Endodermal cell (in vitro differentiated cells): ENCODE results near the gene MKS1. TPM values are rescaled to one million over a fixed set of nuclear protein-coding genes. Genes with fewer than 3 reads are reported as not detected.

Experiments
- DNase-seq: peaks from one replicate; pipeline ENCODE4 v3.0.0-alpha.2; 2017
- H3K27ac ChIP-seq: 2 replicates; pipeline ENCODE4 v1.5.1; 2013; ENCODE audit warnings: mild to moderate bottlenecking, low read depth, low read length, moderate library complexity
- H3K27me3 ChIP-seq: 2 replicates; pipeline ENCODE4 v1.6.1; 2013; ENCODE audit warnings: mild to moderate bottlenecking, low read length, moderate library complexity; ENCODE audit not compliant: insufficient read depth, control insufficient read depth, poor library complexity, severe bottlenecking
- H3K36me3 ChIP-seq: 2 replicates; pipeline ENCODE4 v1.7.0; 2013; ENCODE audit warnings: mild to moderate bottlenecking, low read length, moderate library complexity; ENCODE audit not compliant: control insufficient read depth, insufficient read depth
- H3K4me1 ChIP-seq: one replicate; pipeline ENCODE4 v1.7.0; 2013; ENCODE audit warnings: low read length; ENCODE audit not compliant: control insufficient read depth, insufficient read depth
- H3K4me3 ChIP-seq: 2 replicates; pipeline ENCODE4 v1.5.1; 2013; ENCODE audit warnings: mild to moderate bottlenecking, low read length, moderate library complexity
- H3K9ac ChIP-seq: 2 replicates; pipeline ENCODE4 v1.6.1; 2013; ENCODE audit warnings: mild to moderate bottlenecking, low read length, moderate library complexity; ENCODE audit not compliant: poor library complexity, severe bottlenecking; ENCODE audit errors: extremely low read depth
- H3K9me3 ChIP-seq: 2 replicates; pipeline ENCODE4 v1.6.1; 2013; ENCODE audit warnings: mild to moderate bottlenecking, low read length, moderate library complexity; ENCODE audit not compliant: control insufficient read depth
- H3K27ac Mint-ChIP-seq: 2 replicates; pipeline ENCODE4 v1.8.0; 2020; ENCODE audit warnings: mixed read lengths
- H3K27me3 Mint-ChIP-seq: 2 replicates; pipeline ENCODE4 v1.8.0; 2021; ENCODE audit warnings: mild to moderate bottlenecking, mixed read lengths; ENCODE audit not compliant: insufficient read depth
- H3K36me3 Mint-ChIP-seq: 2 replicates; pipeline ENCODE4 v1.8.0; 2020; ENCODE audit warnings: low read depth, mixed read lengths
- H3K4me1 Mint-ChIP-seq: 2 replicates; pipeline ENCODE4 v1.8.0; 2020; ENCODE audit warnings: mixed read lengths
- H3K4me3 Mint-ChIP-seq: 2 replicates; pipeline ENCODE4 v1.8.0; 2020; ENCODE audit warnings: mild to moderate bottlenecking, moderate library complexity, mixed read lengths
- H3K9me3 Mint-ChIP-seq: 2 replicates; pipeline ENCODE4 v1.8.0; 2020; ENCODE audit warnings: mild to moderate bottlenecking, mixed read lengths
- WGBS, 2 experiments: methylation state at CpG; one replicate each; pipeline versions ENCODE4 v1.1.5 to v1.1.7; 2013; ENCODE audit warnings: missing lambda C conversion rate in 2 of 2, mixed read lengths in 1 of 2; ENCODE audit not compliant: insufficient coverage in 1 of 2, insufficient read length in 1 of 2; 5-methylcytosine and 5-hydroxymethylcytosine counted together
- total RNA-seq, 2 donors: library from RNA; stranded (reverse); fragmentation: NEBNext Ultra II Directional in 1 of 2; extraction: Animal tissue kit (Norgen Biotek cat#: 25700) in 1 of 2; gene quantifications; 2 replicates in 1 of 2; 3 replicates in 1 of 2; pipeline ENCODE4 v1.2.1, GENCODE V29; 2021
- TF ChIP-seq, protein P1 (sequence below): fragments of 200-600 bp; sonication (generic); conservative IDR thresholded peaks from 2 replicates; pipeline ENCODE4 v1.5.0; 2021; ENCODE audit warnings: antibody characterized with exemption, mild to moderate bottlenecking

MKS1 gene
- total RNA-seq, 2 donors from 2014 or later, result 31.8 to 32.2 TPM

DNA sequence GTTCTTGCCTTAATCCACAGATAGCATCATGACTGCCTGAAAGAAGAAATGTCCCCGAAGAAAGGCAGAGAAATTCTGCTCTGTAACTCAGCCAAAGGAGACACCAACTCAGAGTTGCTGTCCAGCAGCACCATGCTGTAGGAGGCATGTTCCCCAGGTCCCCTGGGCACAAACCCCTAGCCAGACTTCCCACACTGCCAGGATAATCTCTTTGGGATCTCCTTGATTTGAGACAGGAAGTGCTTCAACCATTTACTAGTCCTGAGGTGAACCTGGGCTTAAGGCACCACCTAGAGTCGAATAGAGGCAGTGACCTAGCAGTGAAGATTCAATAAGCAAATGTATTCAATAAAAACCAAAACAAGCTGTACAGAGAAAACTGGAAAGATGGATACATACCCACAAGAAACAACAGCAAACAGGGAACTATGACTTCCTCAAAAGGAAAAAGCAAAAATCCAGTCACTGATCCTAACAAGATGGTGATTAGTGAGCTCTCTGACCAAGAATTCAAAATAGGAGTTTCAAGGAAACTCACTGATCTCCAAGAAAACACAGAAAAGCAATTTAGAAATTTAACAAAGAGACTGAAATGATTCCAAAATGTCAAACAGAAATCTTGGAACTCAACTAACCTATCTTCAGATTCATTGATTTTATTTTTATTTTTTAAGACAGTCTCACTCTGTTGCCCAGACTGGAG, 46.5 kb downstream of the MKS1 start:
- H3K27ac ChIP-seq, result no peak overlapping the region
- H3K4me3 ChIP-seq, result no peak overlapping the region
- H3K9me3 ChIP-seq, result no peaks in the 10 kb centered on the region
- H3K4me3 Mint-ChIP-seq, result no peak overlapping the region
- peaks cover 30% of the 10 kb centered on the region for H3K27me3 Mint-ChIP-seq
- H3K36me3 ChIP-seq, result no peaks in the 10 kb centered on the region
- H3K27ac Mint-ChIP-seq, result no peak overlapping the region
- WGBS, 2 experiments, result 47% methylated on average over 2 of the region's 2 CpGs; no CpG with 5 or more reads in 1 of the 2 experiments
- TF ChIP-seq, protein P1, sequence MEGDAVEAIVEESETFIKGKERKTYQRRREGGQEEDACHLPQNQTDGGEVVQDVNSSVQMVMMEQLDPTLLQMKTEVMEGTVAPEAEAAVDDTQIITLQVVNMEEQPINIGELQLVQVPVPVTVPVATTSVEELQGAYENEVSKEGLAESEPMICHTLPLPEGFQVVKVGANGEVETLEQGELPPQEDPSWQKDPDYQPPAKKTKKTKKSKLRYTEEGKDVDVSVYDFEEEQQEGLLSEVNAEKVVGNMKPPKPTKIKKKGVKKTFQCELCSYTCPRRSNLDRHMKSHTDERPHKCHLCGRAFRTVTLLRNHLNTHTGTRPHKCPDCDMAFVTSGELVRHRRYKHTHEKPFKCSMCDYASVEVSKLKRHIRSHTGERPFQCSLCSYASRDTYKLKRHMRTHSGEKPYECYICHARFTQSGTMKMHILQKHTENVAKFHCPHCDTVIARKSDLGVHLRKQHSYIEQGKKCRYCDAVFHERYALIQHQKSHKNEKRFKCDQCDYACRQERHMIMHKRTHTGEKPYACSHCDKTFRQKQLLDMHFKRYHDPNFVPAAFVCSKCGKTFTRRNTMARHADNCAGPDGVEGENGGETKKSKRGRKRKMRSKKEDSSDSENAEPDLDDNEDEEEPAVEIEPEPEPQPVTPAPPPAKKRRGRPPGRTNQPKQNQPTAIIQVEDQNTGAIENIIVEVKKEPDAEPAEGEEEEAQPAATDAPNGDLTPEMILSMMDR, result peak; percentile 82
- H3K4me1 ChIP-seq, result no peaks in the 10 kb centered on the region
- peaks cover 40% of the 10 kb centered on the region for H3K27me3 ChIP-seq
- no peaks in the 10 kb centered on the region for H3K4me1 Mint-ChIP-seq
- peaks cover 2% of the 10 kb centered on the region for H3K9me3 Mint-ChIP-seq
- peak; percentile 91 for DNase-seq
- H3K36me3 Mint-ChIP-seq, result no peaks in the 10 kb centered on the region
- H3K9ac ChIP-seq, result no peak overlapping the region

- Histone ChIP-seq H3K4me1 (no peaks in the 10 kb centered on the region), H3K36me3 (no peaks in the 10 kb centered on the region), H3K4me3 (no peak overlapping the region), H3K27ac (no peak overlapping the region), H3K9me3 (no peaks in the 10 kb centered on the region), H3K27me3 (peaks cover 57% of the 10 kb centered on the region), H3K9ac (no peak overlapping the region)
- Mint-ChIP-seq H3K9me3 (peaks cover 2% of the 10 kb centered on the region), H3K36me3 (no peaks in the 10 kb centered on the region), H3K4me1 (no peaks in the 10 kb centered on the region), H3K27me3 (peaks cover 44% of the 10 kb centered on the region), H3K27ac (no peak overlapping the region), H3K4me3 (no peak overlapping the region)
- WGBS, 2 experiments, result 53 to 74% methylated on average over 3 to 4 of the region's 4 CpGs
- TF ChIP-seq, protein P1, result no peak
- no peak for DNase-seq
Observed at GRCh38 chr17:58170622-58171021, 48.4 kb downstream of the MKS1 start.

DNA sequence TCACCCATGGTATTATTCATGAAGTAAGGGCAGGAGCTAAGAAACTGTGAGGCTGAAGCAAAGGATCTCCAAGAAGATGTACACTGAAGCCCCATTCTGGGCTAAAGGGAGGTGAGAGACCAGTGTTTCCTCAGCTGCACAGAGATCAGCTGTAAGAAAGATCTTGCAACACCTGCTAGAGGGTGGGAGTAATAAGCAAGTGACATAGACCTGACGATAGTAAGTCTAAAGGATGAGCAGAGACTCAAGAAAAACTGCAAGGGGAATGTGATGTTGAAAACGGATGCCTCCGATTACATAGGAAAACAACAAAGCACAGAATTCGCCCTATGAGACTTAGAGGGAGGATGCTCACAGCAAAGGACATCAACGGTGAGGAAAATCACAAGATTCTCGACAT, 52.4 kb downstream of the MKS1 start, which contains the start of gene OR4D2:
Gene OR4D2 (plus strand): TSS at position 301 of the 400 bp plus-strand sequence. CDS start 2,674 bp downstream, outside the sequence.
- peaks cover 85% of the 10 kb centered on the region for H3K27me3 ChIP-seq
- peaks cover 62% of the 10 kb centered on the region for H3K27me3 Mint-ChIP-seq
- TF ChIP-seq, protein P1, result no peak
- no peak within 1 kb of the TSS for H3K4me3 Mint-ChIP-seq
- H3K4me1 Mint-ChIP-seq, result no peaks in the 10 kb centered on the region
- H3K4me1 ChIP-seq, result no peaks in the 10 kb centered on the region
- peaks cover 2% of the 10 kb centered on the region for H3K9me3 Mint-ChIP-seq
- H3K27ac ChIP-seq, result no peak within 1 kb of the TSS
- DNase-seq, result no peak
- no peaks in the 10 kb centered on the region for H3K9me3 ChIP-seq
- WGBS, 2 experiments, result 67% methylated on average over 4 to 6 of the region's 6 CpGs
- H3K27ac Mint-ChIP-seq, result no peak within 1 kb of the TSS
- no peak within 1 kb of the TSS for H3K9ac ChIP-seq
- no peaks in the 10 kb centered on the region for H3K36me3 Mint-ChIP-seq
- no peaks in the 10 kb centered on the region for H3K36me3 ChIP-seq
- H3K4me3 ChIP-seq, result no peak within 1 kb of the TSS
